MM.1S (cell line): ENCODE results near the gene GMPR2.

Experiments
- DNase-seq: peaks from one replicate; pipeline ENCODE4 v3.0.0-alpha.2; 2015
- H2AFZ ChIP-seq: fragments of 300-600 bp; sonication (generic); 2 replicates; pipeline ENCODE4 v1.6.0; 2016; ENCODE audit warnings: antibody characterized with exemption, low read length
- H3F3A ChIP-seq: fragments of 300-600 bp; sonication (generic); 2 replicates; pipeline ENCODE4 v1.6.1; 2016; ENCODE audit warnings: mild to moderate bottlenecking, antibody characterized with exemption, low read length, moderate library complexity, mixed read lengths; ENCODE audit not compliant: insufficient read depth
- H3K27ac ChIP-seq: fragments of 300-600 bp; sonication (generic); 2 replicates; pipeline ENCODE4 v1.5.1; 2016; ENCODE audit warnings: mild to moderate bottlenecking, low read length
- H3K27me3 ChIP-seq: fragments of 300-600 bp; sonication (generic); replicated peaks from 2 replicates; pipeline ENCODE4 v1.6.0; 2016; ENCODE audit warnings: low read length; ENCODE audit not compliant: insufficient read depth
- H3K36me3 ChIP-seq: fragments of 300-600 bp; sonication (generic); replicated peaks from 2 replicates; pipeline ENCODE4 v1.6.1; 2016; ENCODE audit warnings: mild to moderate bottlenecking, low read length, mixed read lengths; ENCODE audit not compliant: insufficient read depth
- H3K4me1 ChIP-seq: fragments of 300-600 bp; sonication (generic); 2 replicates; pipeline ENCODE4 v1.6.1; 2016; ENCODE audit warnings: low read length, mixed read lengths
- H3K4me2 ChIP-seq: fragments of 300-600 bp; sonication (generic); 2 replicates; pipeline ENCODE4 v1.6.0; 2016; ENCODE audit warnings: low read depth, low read length
- H3K4me3 ChIP-seq: fragments of 300-600 bp; sonication (generic); 2 replicates; pipeline ENCODE4 v1.5.1; 2016; ENCODE audit warnings: low read length, mixed read lengths
- H3K79me2 ChIP-seq: fragments of 300-600 bp; sonication (generic); 2 replicates; pipeline ENCODE4 v1.6.1; 2016; ENCODE audit warnings: mixed run types, low read length, mixed read lengths
- H3K9ac ChIP-seq: fragments of 300-600 bp; sonication (generic); 2 replicates; pipeline ENCODE4 v1.6.1; 2016; ENCODE audit warnings: low read length, mixed read lengths
- H3K9me2 ChIP-seq: fragments of 300-600 bp; sonication (generic); replicated peaks from 2 replicates; pipeline ENCODE4 v1.6.1; 2016; ENCODE audit warnings: mild to moderate bottlenecking, low read length, mixed read lengths; ENCODE audit not compliant: insufficient read depth
- H3K9me3 ChIP-seq: fragments of 300-600 bp; sonication (generic); replicated peaks from 2 replicates; pipeline ENCODE4 v1.6.1; 2016; ENCODE audit warnings: mild to moderate bottlenecking, low read length, mixed read lengths; ENCODE audit not compliant: insufficient read depth
- H4K20me1 ChIP-seq: fragments of 300-600 bp; sonication (generic); 2 replicates; pipeline ENCODE4 v1.6.1; 2016; ENCODE audit warnings: mild to moderate bottlenecking, low read length, moderate library complexity, mixed read lengths; ENCODE audit not compliant: insufficient read depth
- CTCF ChIP-seq: fragments of 300-600 bp; sonication (generic); IDR thresholded peaks from 2 replicates; pipeline ENCODE4 v1.5.1; 2016; ENCODE audit warnings: antibody characterized with exemption, low read length, mixed read lengths
- EZH2 ChIP-seq: fragments of 300-600 bp; sonication (generic); optimal IDR thresholded peaks from 2 replicates; pipeline ENCODE3; 2017; ENCODE audit warnings: low read depth, mild to moderate bottlenecking, antibody characterized with exemption, low read length, mixed read lengths
- EZH2phosphoT487 ChIP-seq: fragments of 300-600 bp; sonication (generic); IDR thresholded peaks from 2 replicates; pipeline ENCODE4 v1.6.1; 2018; ENCODE audit warnings: antibody characterized with exemption, low read length

GMPR2 gene

GRCh38 chr14:24281636-24282035 is 48.9 kb downstream of the GMPR2 start:
- DNase-seq, result no peak
- no peaks in the 10 kb centered on the region for H3K9me2 ChIP-seq
- H3K9me3 ChIP-seq, result no peaks in the 10 kb centered on the region
- no peaks in the 10 kb centered on the region for H3F3A ChIP-seq
- no peaks in the 10 kb centered on the region for H3K79me2 ChIP-seq
- no peak overlapping the region for H2AFZ ChIP-seq
- no peak overlapping the region for H3K9ac ChIP-seq
- no peak for TF ChIP-seq EZH2phosphoT487
- TF ChIP-seq EZH2, result no peak
- TF ChIP-seq CTCF, result no peak
- H3K4me1 ChIP-seq, result peaks cover 7% of the 10 kb centered on the region; the same call in 1 of the 2 replicates
- no peaks in the 10 kb centered on the region for H3K27me3 ChIP-seq
- H4K20me1 ChIP-seq, result no peaks in the 10 kb centered on the region
- H3K4me2 ChIP-seq, result no peak overlapping the region
- H3K27ac ChIP-seq, result no peak overlapping the region
- H3K36me3 ChIP-seq, result no peaks in the 10 kb centered on the region
- no peak overlapping the region for H3K4me3 ChIP-seq

GRCh38 chr14:24282736-24283135 is 50.0 kb downstream of the GMPR2 start:
- H3K79me2 ChIP-seq, result no peaks in the 10 kb centered on the region
- peaks cover 7% of the 10 kb centered on the region; the same call in 1 of the 2 replicates for H3K4me1 ChIP-seq
- H4K20me1 ChIP-seq, result no peaks in the 10 kb centered on the region
- no peak overlapping the region for H2AFZ ChIP-seq
- DNase-seq, result no peak
- H3K36me3 ChIP-seq, result no peaks in the 10 kb centered on the region
- no peaks in the 10 kb centered on the region for H3F3A ChIP-seq
- H3K9ac ChIP-seq, result no peak overlapping the region
- no peaks in the 10 kb centered on the region for H3K9me2 ChIP-seq
- no peak for TF ChIP-seq CTCF
- no peak for TF ChIP-seq EZH2phosphoT487
- TF ChIP-seq EZH2, result no peak
- H3K4me2 ChIP-seq, result no peak overlapping the region
- no peak overlapping the region for H3K27ac ChIP-seq
- H3K27me3 ChIP-seq, result no peaks in the 10 kb centered on the region
- H3K4me3 ChIP-seq, result no peak overlapping the region
- H3K9me3 ChIP-seq, result no peaks in the 10 kb centered on the region

GRCh38 chr14:24283796-24284460 is 51.2 kb downstream of the GMPR2 start:
- H3K79me2 ChIP-seq, result no peaks in the 10 kb centered on the region
- no peaks in the 10 kb centered on the region for H3F3A ChIP-seq
- H3K27ac ChIP-seq, result no peak overlapping the region
- TF ChIP-seq EZH2phosphoT487, result no peak
- TF ChIP-seq CTCF, result no peak
- TF ChIP-seq EZH2, result no peak
- H3K4me1 ChIP-seq, result peaks cover 4% of the 10 kb centered on the region; the same call in 1 of the 2 replicates
- no peaks in the 10 kb centered on the region for H3K27me3 ChIP-seq
- H3K9ac ChIP-seq, result no peak overlapping the region
- H3K9me2 ChIP-seq, result no peaks in the 10 kb centered on the region
- H3K9me3 ChIP-seq, result no peaks in the 10 kb centered on the region
- DNase-seq, result no peak
- no peak overlapping the region for H3K4me3 ChIP-seq
- no peaks in the 10 kb centered on the region for H4K20me1 ChIP-seq
- H2AFZ ChIP-seq, result no peak overlapping the region
- no peak overlapping the region for H3K4me2 ChIP-seq
- no peaks in the 10 kb centered on the region for H3K36me3 ChIP-seq
